A549 (cell line): ENCODE data around the gene PRRT4. TPM values are rescaled to one million over a fixed set of nuclear protein-coding genes. Genes with fewer than 3 reads are reported as not detected.

Source experiments
- ATAC-seq, 2 experiments: fragments of 200-7000 bp in 1 of 2; fragments of >200 bp in 1 of 2; cut with Nextera tagmentation in 1 of 2; cut with Tn5 transposase in 1 of 2; 3 replicates each; pipeline versions ENCODE4 v1.8.0 to v1.9.1; 2018 to 2020; ENCODE audit warnings: mild to moderate bottlenecking in 1 of 2, moderate library complexity in 1 of 2
- CTCF ChIA-PET: fragments of 300-600 bp; sonication (Branson Sonifier 250); formaldehyde crosslinking; extraction: SDS; loops from one replicate; lab custom pipeline; 2021; ENCODE audit warnings: antibody characterized with exemption, inconsistent platforms; lab: Yijun Ruan, JAX
- POLR2A ChIA-PET: fragments of 350-600 bp; formaldehyde crosslinking; extraction: SDS; loops from one replicate; lab custom pipeline; 2021; ENCODE audit warnings: antibody characterized with exemption, inconsistent platforms; lab: Yijun Ruan, JAX
- DNase-seq, 2 experiments: peaks; one replicate each; pipeline versions ENCODE4 v3.0.0 to v3.0.0-alpha.2; 2011 to 2016; ENCODE audit warnings: low read depth in 1 of 2, low spot score in 1 of 2
- FAIRE-seq: peaks from 2 replicates; lab custom pipeline; 2011; peaks lifted over from hg19 to GRCh38; lab: Jason Lieb, UNC
- H3K27ac ChIP-seq, 2 experiments: fragments of >200 bp; sonication (Bioruptor Twin); formaldehyde crosslinking; 3 replicates each; pipeline ENCODE4 v1.5.1; 2016 to 2017
- H3K4me1 ChIP-seq: fragments of >200 bp; sonication (Bioruptor Twin); formaldehyde crosslinking; 3 replicates; pipeline ENCODE4 v1.6.1; 2016
- H3K4me2 ChIP-seq: fragments of >200 bp; sonication (Bioruptor Twin); formaldehyde crosslinking; 3 replicates; pipeline ENCODE4 v1.6.1; 2016
- H3K4me3 ChIP-seq: fragments of >200 bp; sonication (Bioruptor Twin); formaldehyde crosslinking; 3 replicates; pipeline ENCODE4 v1.5.1; 2016
- H3K9me3 ChIP-seq: fragments of >200 bp; sonication (Bioruptor Twin); formaldehyde crosslinking; 3 replicates; pipeline ENCODE4 v1.6.1; 2016
- BHLHE40 ChIP-seq: IDR thresholded peaks from 2 replicates; pipeline ENCODE4 v1.6.1; 2012; ENCODE audit warnings: low read depth, low read length, inconsistent platforms
- CBX2 ChIP-seq: fragments of 200-600 bp; sonication (generic); IDR thresholded peaks from 2 replicates; pipeline ENCODE4 v1.6.1; 2016; ENCODE audit warnings: low read depth, mild to moderate bottlenecking, borderline replicate concordance
- EHMT2 ChIP-seq: fragments of 200-600 bp; sonication (generic); IDR thresholded peaks from 2 replicates; pipeline ENCODE4 v1.6.1; 2016; ENCODE audit warnings: antibody characterized with exemption, low read depth, mild to moderate bottlenecking, moderate library complexity
- FOSB ChIP-seq: fragments of 250-450 bp; sonication (Bioruptor Pico); IDR thresholded peaks from 2 replicates; pipeline ENCODE4 v1.5.0; 2020; ENCODE audit warnings: mild to moderate bottlenecking, moderate library complexity
- FOSL2 ChIP-seq, 2 experiments: fragments of 450-650 bp in 1 of 2; fragments of >200 bp in 1 of 2; sonication (Bioruptor Twin) in 1 of 2; formaldehyde crosslinking; IDR thresholded peaks; 2 replicates each; pipeline versions ENCODE4 v1.5.0 to v1.6.1; 2016 to 2020; ENCODE audit warnings: mild to moderate bottlenecking in 1 of 2, moderate library complexity in 1 of 2
- HEYL ChIP-seq: fragments of 250-450 bp; sonication (Bioruptor Pico); IDR thresholded peaks from 2 replicates; pipeline ENCODE4 v1.8.0; 2021; ENCODE audit warnings: mild to moderate bottlenecking, moderate library complexity
- HOXB5 ChIP-seq: fragments of 250-450 bp; sonication (Bioruptor Pico); IDR thresholded peaks from 2 replicates; pipeline ENCODE4 v1.5.0; 2020; ENCODE audit warnings: mild to moderate bottlenecking, moderate library complexity
- KDM1A ChIP-seq: fragments of 200-600 bp; sonication (generic); IDR thresholded peaks from 2 replicates; pipeline ENCODE4 v1.6.1; 2016; ENCODE audit warnings: low read depth, mild to moderate bottlenecking
- KDM5A ChIP-seq: fragments of 200-600 bp; sonication (generic); IDR thresholded peaks from 2 replicates; pipeline ENCODE4 v1.6.1; 2016; ENCODE audit warnings: antibody characterized with exemption, mild to moderate bottlenecking
- MAZ ChIP-seq: fragments of 150-350 bp; IDR thresholded peaks from 2 replicates; pipeline ENCODE4 v1.6.1; 2014; ENCODE audit warnings: antibody characterized with exemption, low read depth, low read length, borderline replicate concordance
- NFE2L2 ChIP-seq: fragments of 150-350 bp; conservative IDR thresholded peaks from 2 replicates; pipeline ENCODE4 v1.6.1; 2014; ENCODE audit warnings: low read length
- NR3C1 ChIP-seq: fragments of >200 bp; sonication (Bioruptor Twin); formaldehyde crosslinking; IDR thresholded peaks from 3 replicates; pipeline ENCODE4 v1.6.1; 2017
- PHF8 ChIP-seq: fragments of 200-600 bp; sonication (generic); IDR thresholded peaks from 2 replicates; pipeline ENCODE4 v1.6.1; 2016; ENCODE audit warnings: low read depth, mild to moderate bottlenecking, antibody characterized with exemption, moderate library complexity, borderline replicate concordance
- POLR2A ChIP-seq: IDR thresholded peaks from 2 replicates; pipeline ENCODE4 v1.6.1; 2012; ENCODE audit warnings: mild to moderate bottlenecking, low read length
- RAD21 ChIP-seq, 2 experiments: fragments of >200 bp in 1 of 2; sonication (Bioruptor Twin) in 1 of 2; formaldehyde crosslinking in 1 of 2; IDR thresholded peaks in 1 of 2; conservative IDR thresholded peaks in 1 of 2; 2 replicates in 1 of 2; 3 replicates in 1 of 2; pipeline ENCODE4 v1.6.1; 2012 to 2018; ENCODE audit warnings: inconsistent platforms in 1 of 2
- RARB ChIP-seq: fragments of 250-450 bp; sonication (Bioruptor Pico); IDR thresholded peaks from 2 replicates; pipeline ENCODE4 v1.8.0; 2021; ENCODE audit warnings: mild to moderate bottlenecking, moderate library complexity
- REST ChIP-seq: fragments of 200-600 bp; sonication (generic); IDR thresholded peaks from 2 replicates; pipeline ENCODE4 v1.6.1; 2016; ENCODE audit warnings: antibody characterized with exemption, mild to moderate bottlenecking, moderate library complexity
- RNF2 ChIP-seq: fragments of 200-600 bp; sonication (generic); IDR thresholded peaks from 2 replicates; pipeline ENCODE4 v1.6.1; 2016; ENCODE audit warnings: low read depth, mild to moderate bottlenecking, antibody characterized with exemption, moderate library complexity, borderline replicate concordance
- TP53 ChIP-seq: fragments of 250-450 bp; sonication (Bioruptor Pico); IDR thresholded peaks from 2 replicates; pipeline ENCODE4 v1.5.0; 2021; ENCODE audit warnings: mild to moderate bottlenecking, moderate library complexity
- ZC3H11A ChIP-seq: fragments of 450-650 bp; IDR thresholded peaks from 2 replicates; pipeline ENCODE4 v1.6.1; 2014; ENCODE audit warnings: antibody characterized with exemption, mild to moderate bottlenecking
- ZNF302 ChIP-seq: fragments of 250-450 bp; sonication (Bioruptor Pico); IDR thresholded peaks from 2 replicates; pipeline ENCODE4 v1.9.0; 2021; ENCODE audit warnings: inconsistent platforms, mild to moderate bottlenecking, moderate library complexity
- WGBS: methylation state at CpG from one replicate; pipeline ENCODE4 v1.1.6; 2017; ENCODE audit errors: missing lambda C conversion rate; 5-methylcytosine and 5-hydroxymethylcytosine counted together
- polyA plus RNA-seq, 4 experiments: library from polyadenylated mRNA; depleted of rRNA in 3 of 4; stranded (reverse); fragments of >200 nt; fragmentation: RNase III in 1 of 4; extraction: RNeasy Plus Mini Kit Qiagen cat#74134 plus additional on column Dnase treatment in 1 of 4; gene quantifications; 2 replicates in 3 of 4; 3 replicates in 1 of 4; pipeline ENCODE4 v1.2.3, GENCODE V29; 2011 to 2017
- TF ChIP-seq, protein P1 (sequence below): fragments of 450-650 bp; IDR thresholded peaks from 2 replicates; pipeline ENCODE4 v1.6.1; 2014; ENCODE audit warnings: antibody characterized with exemption
- TF ChIP-seq, protein P2 (sequence below): fragments of 250-450 bp; sonication (Bioruptor Pico); IDR thresholded peaks from 2 replicates; pipeline ENCODE4 v1.5.0; 2021; ENCODE audit warnings: mild to moderate bottlenecking, moderate library complexity, borderline replicate concordance
- TF ChIP-seq, protein P3 (sequence below): fragments of >200 bp; sonication (Bioruptor Twin); formaldehyde crosslinking; IDR thresholded peaks from 3 replicates; pipeline ENCODE4 v1.5.1; 2016
- TF ChIP-seq, protein P4 (sequence below): fragments of >200 bp; sonication (Bioruptor Twin); formaldehyde crosslinking; IDR thresholded peaks from 2 replicates; pipeline ENCODE4 v1.6.1; 2016
- TF ChIP-seq, protein P5 (sequence below): IDR thresholded peaks from 2 replicates; pipeline ENCODE4 v1.6.1; 2012

PRRT4 gene
- polyA plus RNA-seq, 2 of the 4 experiments (the other 2 are of a cell fraction) = 0.15 to 0.18 TPM

DNA sequence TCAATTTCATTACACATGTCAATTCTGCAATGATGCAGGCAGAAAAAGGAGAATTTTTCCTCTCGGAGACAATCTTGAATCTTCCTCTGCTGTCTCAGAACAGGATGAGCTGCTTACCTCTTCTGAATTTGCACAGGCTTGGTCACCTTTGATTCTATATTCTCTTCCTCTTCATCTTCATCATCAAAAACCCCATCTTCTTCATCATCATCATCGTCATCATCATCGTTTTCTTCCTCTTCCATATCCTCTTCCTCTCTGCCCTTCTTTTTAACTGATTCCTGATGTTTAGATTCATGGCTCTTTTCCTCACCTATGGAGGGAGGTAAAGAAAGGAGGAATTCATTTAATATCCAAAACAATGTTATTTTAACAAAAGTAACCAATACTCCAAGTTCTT lies 25.8 kb downstream of the PRRT4 start:
- TF ChIP-seq HOXB5 (CRISPR knock-in tag) (no peak), CBX2 (no peak), FOSB (CRISPR knock-in tag) (no peak), TP53 (CRISPR knock-in tag) (no peak), KDM1A (no peak), RAD21 (conservative IDR thresholded peaks at IDR 0.05 in 1 of 2, IDR thresholded peaks at IDR 0.05 in 1 of 2) (no peak)
- TF ChIP-seq, protein P1, sequence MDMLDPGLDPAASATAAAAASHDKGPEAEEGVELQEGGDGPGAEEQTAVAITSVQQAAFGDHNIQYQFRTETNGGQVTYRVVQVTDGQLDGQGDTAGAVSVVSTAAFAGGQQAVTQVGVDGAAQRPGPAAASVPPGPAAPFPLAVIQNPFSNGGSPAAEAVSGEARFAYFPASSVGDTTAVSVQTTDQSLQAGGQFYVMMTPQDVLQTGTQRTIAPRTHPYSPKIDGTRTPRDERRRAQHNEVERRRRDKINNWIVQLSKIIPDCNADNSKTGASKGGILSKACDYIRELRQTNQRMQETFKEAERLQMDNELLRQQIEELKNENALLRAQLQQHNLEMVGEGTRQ = no peak
- WGBS = 92% methylated on average over 3 of the region's 3 CpGs
- ChIA-PET POLR2A (interaction anchor here (1.1 kb wide), 1 partner anchor 8 kb away, joined by 3 read pairs; the partner anchor contains the start of gene RBM28), CTCF (interaction anchor here (1.7 kb wide), 1 partner anchor 12 kb away, joined by 8 read pairs; no protein-coding TSS in a partner anchor)
- H3K4me3 ChIP-seq = no peak overlapping the region
- H3K27ac ChIP-seq = no peak overlapping the region
- FAIRE-seq (no peak), ATAC-seq (no peak), DNase-seq (no peak)
- H3K9me3 ChIP-seq = no peaks in the 10 kb centered on the region
- no peak overlapping the region for H3K4me2 ChIP-seq
- H3K4me1 ChIP-seq = no peaks in the 10 kb centered on the region

DNA sequence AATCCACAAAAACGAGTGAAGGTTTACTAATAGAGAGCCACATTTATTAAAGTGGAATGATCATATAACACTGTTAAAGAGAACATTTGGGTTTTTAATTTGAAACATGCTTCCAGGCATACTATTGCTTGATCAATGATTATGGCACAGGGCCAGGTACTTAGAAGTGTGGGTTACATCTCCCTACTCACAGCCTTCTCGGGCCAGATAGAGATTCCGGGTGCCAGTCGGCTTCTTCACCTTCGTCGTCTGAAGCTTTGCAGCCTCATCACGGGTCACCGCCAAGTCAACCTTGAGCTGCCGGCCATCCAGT lies 37.2 kb downstream of the PRRT4 start:
- ATAC-seq (no peak), DNase-seq (no peak), FAIRE-seq (no peak)
- Histone ChIP-seq H3K9me3 (no peaks in the 10 kb centered on the region), H3K4me1 (no peaks in the 10 kb centered on the region), H3K27ac (no peak overlapping the region), H3K4me2 (no peak overlapping the region), H3K4me3 (no peak overlapping the region)
- CTCF ChIA-PET = interaction anchor here (0.9 to 1.4 kb wide), 3 partner anchors 17 to 74 kb away, joined by 4 read pairs; partner anchors contain the start of gene PRRT4
- WGBS = 87% methylated on average over 9 of the region's 9 CpGs
- TF ChIP-seq NFE2L2 (no peak), NR3C1 (no peak), KDM5A (no peak), FOSL2 (IDR thresholded peaks at IDR 0.05) (no peak), FOSL2 (CRISPR knock-in tag; IDR thresholded peaks at IDR 0.05) (no peak), MAZ (no peak), RNF2 (no peak), RARB (CRISPR knock-in tag) (no peak), ZC3H11A (no peak), REST (no peak), ZNF302 (CRISPR knock-in tag) (no peak), PHF8 (no peak), POLR2A (no peak), BHLHE40 (no peak), HEYL (CRISPR knock-in tag) (no peak), EHMT2 (no peak)
- TF ChIP-seq, protein P2, sequence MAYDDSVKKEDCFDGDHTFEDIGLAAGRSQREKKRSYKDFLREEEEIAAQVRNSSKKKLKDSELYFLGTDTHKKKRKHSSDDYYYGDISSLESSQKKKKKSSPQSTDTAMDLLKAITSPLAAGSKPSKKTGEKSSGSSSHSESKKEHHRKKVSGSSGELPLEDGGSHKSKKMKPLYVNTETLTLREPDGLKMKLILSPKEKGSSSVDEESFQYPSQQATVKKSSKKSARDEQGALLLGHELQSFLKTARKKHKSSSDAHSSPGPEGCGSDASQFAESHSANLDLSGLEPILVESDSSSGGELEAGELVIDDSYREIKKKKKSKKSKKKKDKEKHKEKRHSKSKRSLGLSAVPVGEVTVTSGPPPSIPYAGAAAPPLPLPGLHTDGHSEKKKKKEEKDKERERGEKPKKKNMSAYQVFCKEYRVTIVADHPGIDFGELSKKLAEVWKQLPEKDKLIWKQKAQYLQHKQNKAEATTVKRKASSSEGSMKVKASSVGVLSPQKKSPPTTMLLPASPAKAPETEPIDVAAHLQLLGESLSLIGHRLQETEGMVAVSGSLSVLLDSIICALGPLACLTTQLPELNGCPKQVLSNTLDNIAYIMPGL (CRISPR knock-in tag) = no peak
- TF ChIP-seq, protein P3, sequence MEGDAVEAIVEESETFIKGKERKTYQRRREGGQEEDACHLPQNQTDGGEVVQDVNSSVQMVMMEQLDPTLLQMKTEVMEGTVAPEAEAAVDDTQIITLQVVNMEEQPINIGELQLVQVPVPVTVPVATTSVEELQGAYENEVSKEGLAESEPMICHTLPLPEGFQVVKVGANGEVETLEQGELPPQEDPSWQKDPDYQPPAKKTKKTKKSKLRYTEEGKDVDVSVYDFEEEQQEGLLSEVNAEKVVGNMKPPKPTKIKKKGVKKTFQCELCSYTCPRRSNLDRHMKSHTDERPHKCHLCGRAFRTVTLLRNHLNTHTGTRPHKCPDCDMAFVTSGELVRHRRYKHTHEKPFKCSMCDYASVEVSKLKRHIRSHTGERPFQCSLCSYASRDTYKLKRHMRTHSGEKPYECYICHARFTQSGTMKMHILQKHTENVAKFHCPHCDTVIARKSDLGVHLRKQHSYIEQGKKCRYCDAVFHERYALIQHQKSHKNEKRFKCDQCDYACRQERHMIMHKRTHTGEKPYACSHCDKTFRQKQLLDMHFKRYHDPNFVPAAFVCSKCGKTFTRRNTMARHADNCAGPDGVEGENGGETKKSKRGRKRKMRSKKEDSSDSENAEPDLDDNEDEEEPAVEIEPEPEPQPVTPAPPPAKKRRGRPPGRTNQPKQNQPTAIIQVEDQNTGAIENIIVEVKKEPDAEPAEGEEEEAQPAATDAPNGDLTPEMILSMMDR = no peak
- TF ChIP-seq, protein P4, sequence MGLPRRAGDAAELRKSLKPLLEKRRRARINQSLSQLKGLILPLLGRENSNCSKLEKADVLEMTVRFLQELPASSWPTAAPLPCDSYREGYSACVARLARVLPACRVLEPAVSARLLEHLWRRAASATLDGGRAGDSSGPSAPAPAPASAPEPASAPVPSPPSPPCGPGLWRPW = no peak
- TF ChIP-seq, protein P5, sequence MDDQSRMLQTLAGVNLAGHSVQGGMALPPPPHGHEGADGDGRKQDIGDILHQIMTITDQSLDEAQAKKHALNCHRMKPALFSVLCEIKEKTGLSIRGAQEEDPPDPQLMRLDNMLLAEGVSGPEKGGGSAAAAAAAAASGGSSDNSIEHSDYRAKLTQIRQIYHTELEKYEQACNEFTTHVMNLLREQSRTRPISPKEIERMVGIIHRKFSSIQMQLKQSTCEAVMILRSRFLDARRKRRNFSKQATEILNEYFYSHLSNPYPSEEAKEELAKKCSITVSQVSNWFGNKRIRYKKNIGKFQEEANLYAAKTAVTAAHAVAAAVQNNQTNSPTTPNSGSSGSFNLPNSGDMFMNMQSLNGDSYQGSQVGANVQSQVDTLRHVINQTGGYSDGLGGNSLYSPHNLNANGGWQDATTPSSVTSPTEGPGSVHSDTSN = no peak
- POLR2A ChIA-PET = no interaction called here
